ENCODE results near the gene RAB1B.

The RAB1B gene

GRCh38 chr11:66262191-66262590 is 6.2 kb upstream of the RAB1B start:
- Histone ChIP-seq H3K27me3 (ENCODE audit: insufficient read depth, low read length) (no peaks in the 10 kb centered on the region), H3K36me3 (ENCODE audit: insufficient read depth, low read depth, low read length) (peaks cover 60% of the 10 kb centered on the region), H3K27ac (ENCODE audit: low read length) (no peak overlapping the region), H3K9ac (ENCODE audit: low read depth, low read length) (no peak overlapping the region), H3K9me3 (ENCODE audit: insufficient read depth, low read depth, low read length) (no peaks in the 10 kb centered on the region), H3K4me1 (ENCODE audit: insufficient read depth, low read length) (no peaks in the 10 kb centered on the region), H3K4me3 (ENCODE audit: low read length) (no peak overlapping the region)

DNA sequence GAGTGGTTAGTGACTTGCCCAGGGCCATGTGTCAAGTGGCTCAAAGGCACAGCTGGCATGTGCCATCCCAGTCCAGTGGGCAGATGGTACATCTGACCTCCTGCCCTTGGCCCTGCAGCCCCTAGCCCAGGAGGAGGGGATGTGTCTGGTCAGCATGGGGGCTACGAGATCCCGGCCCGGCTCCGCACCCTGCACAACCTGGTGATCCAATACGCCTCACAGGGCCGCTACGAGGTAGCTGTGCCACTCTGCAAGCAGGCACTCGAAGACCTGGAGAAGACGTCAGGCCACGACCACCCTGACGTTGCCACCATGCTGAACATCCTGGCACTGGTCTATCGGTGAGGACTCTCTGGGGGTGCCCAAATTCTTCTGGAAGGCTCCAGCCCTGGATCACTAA is 5.7 kb upstream of the RAB1B start:
- H3K4me3 ChIP-seq (ENCODE audit: low read length): no peak overlapping the region
- no peak overlapping the region for H3K9ac ChIP-seq (ENCODE audit: low read depth, low read length)
- H3K4me1 ChIP-seq (ENCODE audit: insufficient read depth, low read length): no peaks in the 10 kb centered on the region
- peaks cover 60% of the 10 kb centered on the region for H3K36me3 ChIP-seq (ENCODE audit: insufficient read depth, low read depth, low read length)
- no peak overlapping the region for H3K27ac ChIP-seq (ENCODE audit: low read length)
- H3K9me3 ChIP-seq (ENCODE audit: insufficient read depth, low read depth, low read length): no peaks in the 10 kb centered on the region
- H3K27me3 ChIP-seq (ENCODE audit: insufficient read depth, low read length): no peaks in the 10 kb centered on the region

DNA sequence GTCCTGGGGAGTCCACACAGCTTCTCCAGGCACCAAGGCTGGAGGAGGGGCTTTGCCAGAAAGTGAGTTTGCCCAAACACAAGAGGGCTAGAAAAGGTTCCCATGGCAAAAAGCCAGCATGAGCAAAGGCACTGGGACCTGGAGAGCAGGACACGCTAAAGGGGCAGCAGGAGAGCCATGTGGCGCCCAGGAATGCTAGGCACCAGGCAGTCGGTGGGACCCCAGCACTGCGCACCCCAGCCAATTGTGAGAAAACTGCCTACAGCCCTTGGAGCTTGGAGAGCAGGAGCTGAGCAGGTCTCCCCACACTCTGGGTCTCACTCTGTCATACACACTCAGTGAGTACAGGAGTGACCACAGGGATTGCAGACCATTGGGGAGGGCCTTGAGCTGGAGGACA is 5.2 kb upstream of the RAB1B start:
- Histone ChIP-seq H3K36me3 (ENCODE audit: insufficient read depth, low read depth, low read length) (peaks cover 60% of the 10 kb centered on the region), H3K4me1 (ENCODE audit: insufficient read depth, low read length) (no peaks in the 10 kb centered on the region), H3K4me3 (ENCODE audit: low read length) (no peak overlapping the region), H3K9ac (ENCODE audit: low read depth, low read length) (no peak overlapping the region), H3K9me3 (ENCODE audit: insufficient read depth, low read depth, low read length) (no peaks in the 10 kb centered on the region), H3K27me3 (ENCODE audit: insufficient read depth, low read length) (no peaks in the 10 kb centered on the region), H3K27ac (ENCODE audit: low read length) (no peak overlapping the region)

- Histone ChIP-seq H3K9me3 (ENCODE audit: insufficient read depth, low read depth, low read length) (no peaks in the 10 kb centered on the region), H3K9ac (ENCODE audit: low read depth, low read length) (no peak overlapping the region), H3K4me1 (ENCODE audit: insufficient read depth, low read length) (no peaks in the 10 kb centered on the region), H3K27me3 (ENCODE audit: insufficient read depth, low read length) (no peaks in the 10 kb centered on the region), H3K36me3 (ENCODE audit: insufficient read depth, low read depth, low read length) (peaks cover 60% of the 10 kb centered on the region), H3K27ac (ENCODE audit: low read length) (no peak overlapping the region), H3K4me3 (ENCODE audit: low read length) (no peak overlapping the region)
Measured at GRCh38 chr11:66263785-66264184, 4.7 kb upstream of the RAB1B start.

DNA sequence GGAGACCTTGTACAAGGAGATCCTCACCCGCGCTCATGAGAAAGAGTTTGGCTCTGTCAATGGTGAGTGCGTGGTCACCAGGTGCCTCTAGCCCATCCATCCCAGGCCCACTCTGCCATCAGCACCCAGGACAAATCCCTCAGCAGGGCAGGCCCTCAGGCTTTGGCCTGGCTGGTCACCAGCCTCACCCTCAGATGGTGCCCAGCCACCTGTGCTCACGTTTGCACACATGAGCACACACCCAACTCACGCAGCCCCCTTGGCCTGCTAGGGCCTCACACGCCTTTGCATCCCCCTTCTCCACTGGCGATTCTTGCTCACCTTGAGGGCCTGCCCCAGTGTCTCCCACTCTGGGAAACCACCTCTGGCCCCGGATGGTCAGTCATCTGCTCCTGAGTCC is 4.1 kb upstream of the RAB1B start:
- Histone ChIP-seq H3K27ac (ENCODE audit: low read length) (no peak overlapping the region), H3K27me3 (ENCODE audit: insufficient read depth, low read length) (no peaks in the 10 kb centered on the region), H3K36me3 (ENCODE audit: insufficient read depth, low read depth, low read length) (peaks cover 56% of the 10 kb centered on the region), H3K4me3 (ENCODE audit: low read length) (no peak overlapping the region), H3K9me3 (ENCODE audit: insufficient read depth, low read depth, low read length) (no peaks in the 10 kb centered on the region), H3K4me1 (ENCODE audit: insufficient read depth, low read length) (peaks cover 2% of the 10 kb centered on the region; the same call in 1 of the 2 replicates), H3K9ac (ENCODE audit: low read depth, low read length) (no peak overlapping the region)

DNA sequence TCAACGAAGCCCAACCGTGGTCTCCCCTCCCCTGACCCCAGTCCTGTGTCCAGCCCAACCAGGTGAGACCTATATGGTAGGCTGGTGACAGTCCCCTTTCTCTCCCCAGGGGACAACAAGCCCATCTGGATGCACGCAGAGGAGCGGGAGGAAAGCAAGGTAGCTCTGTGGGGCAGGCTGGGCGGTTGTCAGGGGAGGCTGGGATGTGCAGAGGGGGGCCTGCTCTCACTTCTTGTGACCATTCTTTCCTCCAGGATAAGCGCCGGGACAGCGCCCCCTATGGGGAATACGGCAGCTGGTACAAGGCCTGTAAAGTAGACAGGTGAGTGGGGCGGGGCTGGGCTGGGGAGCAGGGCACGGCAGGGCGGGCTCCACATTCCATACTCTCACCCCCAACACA is 3.5 kb upstream of the RAB1B start:
- Histone ChIP-seq H3K9ac (ENCODE audit: low read depth, low read length) (no peak overlapping the region), H3K36me3 (ENCODE audit: insufficient read depth, low read depth, low read length) (peaks cover 51% of the 10 kb centered on the region)

DNA sequence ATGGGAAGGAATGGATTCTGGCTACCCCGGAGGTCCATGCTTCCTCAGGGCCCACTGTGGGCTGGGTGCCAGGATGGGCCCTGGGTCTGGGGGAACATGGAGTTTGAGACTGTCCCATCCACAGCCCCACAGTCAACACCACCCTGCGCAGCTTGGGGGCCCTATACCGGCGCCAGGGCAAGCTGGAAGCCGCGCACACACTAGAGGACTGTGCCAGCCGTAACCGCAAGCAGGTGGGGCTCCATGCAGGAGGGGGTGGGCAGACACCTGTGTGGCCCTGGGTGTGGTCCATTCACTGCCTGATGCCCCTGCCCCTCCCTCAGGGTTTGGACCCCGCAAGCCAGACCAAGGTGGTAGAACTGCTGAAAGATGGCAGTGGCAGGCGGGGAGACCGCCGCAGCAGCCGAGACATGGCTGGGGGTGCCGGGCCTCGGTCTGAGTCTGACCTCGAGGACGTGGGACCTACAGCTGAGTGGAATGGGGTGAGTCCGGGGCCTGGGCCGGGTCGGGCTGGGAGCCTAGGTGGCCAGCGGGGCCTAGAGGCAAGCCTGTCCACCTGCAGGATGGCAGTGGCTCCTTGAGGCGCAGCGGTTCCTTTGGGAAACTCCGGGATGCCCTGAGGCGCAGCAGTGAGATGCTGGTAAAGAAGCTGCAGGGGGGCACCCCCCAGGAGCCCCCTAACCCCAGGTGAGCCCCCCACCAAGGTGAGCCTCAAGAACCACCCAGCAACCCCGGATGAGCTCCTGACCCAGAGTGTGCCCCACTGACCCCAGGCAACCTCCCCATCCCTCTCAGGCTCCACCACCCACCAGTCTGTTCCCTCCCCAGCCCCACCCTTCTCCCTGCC is 2.7 kb upstream of the RAB1B start:
- no peak overlapping the region for H3K9ac ChIP-seq (ENCODE audit: low read depth, low read length)
- H3K4me3 ChIP-seq (ENCODE audit: low read length): no peak overlapping the region
- peaks cover 46% of the 10 kb centered on the region for H3K36me3 ChIP-seq (ENCODE audit: insufficient read depth, low read depth, low read length)
- H3K4me1 ChIP-seq (ENCODE audit: insufficient read depth, low read length): peaks cover 7% of the 10 kb centered on the region; the same call in 1 of the 2 replicates
- H3K27me3 ChIP-seq (ENCODE audit: insufficient read depth, low read length): no peaks in the 10 kb centered on the region
- H3K9me3 ChIP-seq (ENCODE audit: insufficient read depth, low read depth, low read length): no peaks in the 10 kb centered on the region
- no peak overlapping the region for H3K27ac ChIP-seq (ENCODE audit: low read length)

More for the DNA sequence above, 3.5 kb upstream of the RAB1B start:
- no peak overlapping the region for H3K27ac ChIP-seq (ENCODE audit: low read length)
- H3K4me3 ChIP-seq (ENCODE audit: low read length): no peak overlapping the region
- H3K27me3 ChIP-seq (ENCODE audit: insufficient read depth, low read length): no peaks in the 10 kb centered on the region
- H3K4me1 ChIP-seq (ENCODE audit: insufficient read depth, low read length): peaks cover 7% of the 10 kb centered on the region; the same call in 1 of the 2 replicates
- no peaks in the 10 kb centered on the region for H3K9me3 ChIP-seq (ENCODE audit: insufficient read depth, low read depth, low read length)

DNA sequence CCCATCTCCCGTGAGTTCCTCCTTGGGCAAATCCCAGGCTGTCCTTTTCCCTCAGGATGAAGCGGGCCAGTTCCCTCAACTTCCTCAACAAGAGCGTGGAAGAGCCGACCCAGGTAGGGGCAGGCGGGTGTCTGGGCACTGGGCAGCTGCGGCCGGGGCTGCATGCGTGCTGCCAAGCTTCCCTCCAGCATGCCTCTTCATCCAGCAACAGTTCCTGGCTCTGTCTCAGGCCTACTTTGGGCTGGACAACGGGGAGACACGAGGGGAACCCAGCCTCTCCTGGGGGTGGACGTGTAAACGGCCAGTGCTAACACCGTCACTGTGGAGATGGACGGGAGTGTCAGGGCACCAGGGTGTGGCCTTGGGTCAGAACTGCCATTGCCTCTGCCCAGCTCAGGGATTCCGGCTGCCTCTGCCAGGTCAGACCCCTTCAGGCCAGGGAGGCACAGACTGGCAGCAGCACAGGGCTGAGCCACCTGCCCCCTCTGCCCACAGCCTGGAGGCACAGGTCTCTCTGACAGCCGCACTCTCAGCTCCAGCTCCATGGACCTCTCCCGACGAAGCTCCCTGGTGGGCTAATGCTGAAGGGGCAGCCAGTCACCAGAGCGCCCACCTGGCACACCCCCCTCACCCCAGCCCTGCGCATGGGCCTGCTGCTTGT is 1.9 kb upstream of the RAB1B start:
- no peak overlapping the region for H3K27ac ChIP-seq (ENCODE audit: low read length)
- no peaks in the 10 kb centered on the region for H3K27me3 ChIP-seq (ENCODE audit: insufficient read depth, low read length)
- peak overlapping the region; percentile 96; the same call in 1 of the 2 replicates for H3K4me3 ChIP-seq (ENCODE audit: low read length)
- H3K36me3 ChIP-seq (ENCODE audit: insufficient read depth, low read depth, low read length): peaks cover 40% of the 10 kb centered on the region
- H3K9ac ChIP-seq (ENCODE audit: low read depth, low read length): peak overlapping the region; percentile 61; the same call in 1 of the 2 replicates
- no peaks in the 10 kb centered on the region for H3K9me3 ChIP-seq (ENCODE audit: insufficient read depth, low read depth, low read length)
- peaks cover 7% of the 10 kb centered on the region; the same call in 1 of the 2 replicates for H3K4me1 ChIP-seq (ENCODE audit: insufficient read depth, low read length)

DNA sequence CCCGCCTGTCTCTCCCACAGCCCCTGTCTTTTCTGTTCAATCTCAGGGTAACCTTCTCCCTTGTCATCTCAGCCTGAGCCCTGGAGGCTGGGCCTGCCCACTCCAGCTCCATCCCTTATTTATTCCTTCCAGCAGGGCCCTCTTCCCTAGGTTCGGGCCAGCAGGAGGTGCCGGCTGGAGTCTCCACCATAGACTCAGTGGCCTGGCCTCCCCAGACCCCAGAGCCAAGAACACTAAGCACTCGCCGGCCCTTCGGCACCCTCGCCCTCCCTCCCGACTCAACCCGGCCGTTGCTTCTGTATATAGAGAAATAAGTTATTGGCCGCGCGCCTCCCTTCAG is 1.4 kb upstream of the RAB1B start:
- H3K36me3 ChIP-seq (ENCODE audit: insufficient read depth, low read depth, low read length): peaks cover 40% of the 10 kb centered on the region
- H3K9ac ChIP-seq (ENCODE audit: low read depth, low read length): peak overlapping the region; percentile 61; the same call in 1 of the 2 replicates
- peak overlapping the region; percentile 96 for H3K4me3 ChIP-seq (ENCODE audit: low read length)
- peaks cover 7% of the 10 kb centered on the region; the same call in 1 of the 2 replicates for H3K4me1 ChIP-seq (ENCODE audit: insufficient read depth, low read length)
- no peak overlapping the region for H3K27ac ChIP-seq (ENCODE audit: low read length)
- no peaks in the 10 kb centered on the region for H3K27me3 ChIP-seq (ENCODE audit: insufficient read depth, low read length)
- H3K9me3 ChIP-seq (ENCODE audit: insufficient read depth, low read depth, low read length): no peaks in the 10 kb centered on the region

DNA sequence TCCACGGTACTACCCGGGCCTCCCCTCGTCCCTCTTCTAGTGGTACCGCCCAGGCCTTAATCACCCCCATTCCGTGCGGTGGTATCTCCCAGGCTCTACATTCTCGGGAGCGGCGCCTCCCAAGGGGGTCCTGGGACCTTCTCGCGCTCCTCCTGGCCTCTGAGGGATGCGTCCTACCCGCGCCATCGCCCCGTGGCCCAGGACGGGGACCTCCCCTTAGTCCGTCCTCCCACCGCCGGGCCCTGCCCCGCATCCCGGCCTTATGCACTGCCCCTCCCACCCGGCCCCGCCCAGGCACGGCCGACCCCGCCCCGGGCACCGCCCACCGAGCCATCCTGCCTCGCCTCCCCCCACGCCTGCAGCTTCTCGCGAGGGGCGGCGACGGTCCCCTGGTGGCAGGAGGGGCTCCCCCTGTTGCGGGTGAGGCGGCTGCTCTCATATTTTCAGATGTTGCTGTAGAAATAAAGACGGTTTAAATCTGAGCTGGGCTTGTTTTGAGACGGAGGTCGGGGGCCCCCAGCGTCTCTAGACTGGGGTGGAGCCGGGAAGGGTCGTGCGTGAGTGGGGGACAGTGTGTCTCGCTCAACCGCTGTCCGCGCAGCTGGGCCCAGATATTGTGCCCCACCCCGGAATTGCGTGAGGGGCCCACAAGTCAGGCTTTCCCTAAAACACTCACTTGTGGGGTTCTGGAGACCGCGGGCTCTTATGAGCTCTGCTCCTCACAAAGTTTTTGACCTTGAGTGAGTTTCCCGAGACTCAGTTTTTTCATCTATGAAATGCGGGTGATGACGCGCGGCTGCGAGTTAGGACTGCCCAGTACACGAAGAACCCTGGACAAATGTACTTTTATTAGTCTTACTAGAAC is 828 bp upstream of the RAB1B start:
- Histone ChIP-seq H3K4me1 (ENCODE audit: insufficient read depth, low read length) (peaks cover 7% of the 10 kb centered on the region; the same call in 1 of the 2 replicates), H3K27me3 (ENCODE audit: insufficient read depth, low read length) (no peaks in the 10 kb centered on the region), H3K9ac (ENCODE audit: low read depth, low read length) (peak overlapping the region; percentile 64; the same call in 1 of the 2 replicates), H3K9me3 (ENCODE audit: insufficient read depth, low read depth, low read length) (no peaks in the 10 kb centered on the region), H3K27ac (ENCODE audit: low read length) (peak overlapping the region; percentile 42), H3K36me3 (ENCODE audit: insufficient read depth, low read depth, low read length) (peaks cover 40% of the 10 kb centered on the region), H3K4me3 (ENCODE audit: low read length) (peak overlapping the region; percentile 96)

All from iPS-20b (cell line).